OCI-M2 (cell line): ENCODE results near the gene CDH23.
"Not testable (repeated sequence)": the region's sequence is repeated elsewhere in the genome, so short reads cannot be mapped to it uniquely, and the experiment has no call there.

ENCODE experiments used
- DNase-seq: peaks from one replicate; lab custom pipeline; 2025; ENCODE audit not compliant: unreplicated experiment; lab: John Stamatoyannopoulos, UW

The CDH23 gene

DNA sequence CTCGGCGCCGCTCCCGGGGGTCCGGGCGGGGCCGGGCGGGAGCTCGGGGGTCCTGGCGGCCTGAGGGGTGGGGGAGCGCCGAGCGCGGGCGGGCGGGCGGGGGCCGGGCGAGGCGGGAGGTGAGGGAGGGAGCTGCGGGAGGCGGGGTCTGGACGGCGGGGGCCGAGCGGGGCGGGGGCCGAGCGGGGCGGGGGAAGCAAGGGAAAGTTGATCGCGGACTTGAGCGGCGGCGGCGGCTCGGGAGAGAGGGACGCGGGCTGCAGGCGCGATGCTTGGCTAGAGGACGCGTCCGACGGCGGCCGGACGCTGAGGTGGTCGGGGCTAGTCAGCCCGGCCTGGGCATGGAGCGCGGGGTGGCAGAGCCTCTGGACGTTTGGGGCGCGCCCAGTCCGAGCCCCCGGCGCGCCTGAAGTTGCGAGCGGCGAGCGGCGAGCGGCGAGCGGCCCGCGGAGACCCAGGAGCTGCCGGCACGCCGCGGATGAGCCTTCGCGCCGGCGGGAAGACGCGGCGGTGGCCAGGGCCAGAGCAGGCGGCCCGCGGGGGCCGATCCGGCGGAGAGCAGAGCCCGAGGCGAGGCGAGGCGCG is at the start of gene CDH23:
Gene CDH23, plus strand, starts transcription at position 210 of the 585 bp plus-strand sequence. CDS start 42,912 bp downstream, outside the sequence.
- DNase-seq = no peak

- DNase-seq = no peak
These were observed 48.9 kb upstream of the CDH23 start for GRCh38 chr10:71347587-71348395.

DNA sequence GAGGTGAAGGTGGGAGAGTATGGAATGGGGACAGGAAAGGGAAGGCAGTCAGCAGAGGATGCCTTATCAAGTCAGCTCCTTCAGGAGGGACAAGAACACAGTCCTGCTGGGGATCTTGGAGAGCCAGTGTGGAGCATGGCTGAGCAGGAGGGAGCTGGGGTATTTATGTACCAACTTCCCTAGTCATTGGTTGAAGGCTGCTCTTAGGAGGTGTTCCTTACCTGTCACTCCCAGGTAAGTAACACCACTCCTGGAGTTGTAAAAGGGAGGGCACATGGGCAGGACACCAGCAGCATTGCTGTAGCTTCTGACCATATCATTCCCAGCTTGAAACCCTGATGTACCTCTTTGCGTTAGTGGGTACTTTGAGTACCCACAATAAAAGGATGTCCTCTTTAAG is 47.9 kb upstream of the CDH23 start:
- no peak for DNase-seq

DNA sequence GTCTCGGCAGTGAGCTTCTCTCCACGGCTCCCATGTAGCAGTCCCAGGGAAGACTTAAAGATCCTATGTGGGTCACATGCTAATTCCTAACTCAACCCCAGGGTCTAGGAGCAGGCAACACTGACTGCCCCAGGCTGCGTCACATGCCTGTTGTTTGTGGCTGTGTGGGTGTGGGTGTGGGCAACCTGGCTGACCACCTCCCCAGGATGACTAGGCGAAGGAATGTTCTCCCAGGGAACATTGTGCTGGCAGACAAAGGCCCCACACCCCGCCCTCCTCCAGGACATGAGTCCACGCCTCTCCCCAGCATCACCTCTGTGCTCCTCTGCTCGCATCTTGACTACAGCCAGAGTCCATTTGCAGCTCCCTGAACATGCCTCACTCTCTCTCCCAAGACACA is 47.3 kb upstream of the CDH23 start:
- DNase-seq = no peak

DNA sequence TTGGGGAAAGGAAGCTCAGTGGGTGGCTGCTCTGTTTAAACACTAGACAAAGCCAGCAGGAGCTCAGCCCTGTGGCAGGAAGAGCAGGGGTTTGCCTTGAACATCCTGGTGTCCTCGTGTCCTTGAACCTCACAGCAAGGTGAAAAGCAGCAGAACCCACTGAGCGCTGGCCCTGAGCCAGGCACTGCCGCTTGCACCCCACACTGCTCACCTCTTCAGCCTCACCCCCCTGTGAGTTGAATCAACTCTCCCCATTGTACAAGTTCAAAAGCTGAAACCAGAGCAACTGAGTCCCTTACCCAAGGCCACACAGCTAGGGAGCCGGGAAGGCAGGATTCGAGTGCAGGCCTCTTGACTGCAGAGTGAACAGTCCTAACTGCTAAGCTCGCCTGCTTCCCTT is 45.6 kb upstream of the CDH23 start:
- no peak for DNase-seq

DNA sequence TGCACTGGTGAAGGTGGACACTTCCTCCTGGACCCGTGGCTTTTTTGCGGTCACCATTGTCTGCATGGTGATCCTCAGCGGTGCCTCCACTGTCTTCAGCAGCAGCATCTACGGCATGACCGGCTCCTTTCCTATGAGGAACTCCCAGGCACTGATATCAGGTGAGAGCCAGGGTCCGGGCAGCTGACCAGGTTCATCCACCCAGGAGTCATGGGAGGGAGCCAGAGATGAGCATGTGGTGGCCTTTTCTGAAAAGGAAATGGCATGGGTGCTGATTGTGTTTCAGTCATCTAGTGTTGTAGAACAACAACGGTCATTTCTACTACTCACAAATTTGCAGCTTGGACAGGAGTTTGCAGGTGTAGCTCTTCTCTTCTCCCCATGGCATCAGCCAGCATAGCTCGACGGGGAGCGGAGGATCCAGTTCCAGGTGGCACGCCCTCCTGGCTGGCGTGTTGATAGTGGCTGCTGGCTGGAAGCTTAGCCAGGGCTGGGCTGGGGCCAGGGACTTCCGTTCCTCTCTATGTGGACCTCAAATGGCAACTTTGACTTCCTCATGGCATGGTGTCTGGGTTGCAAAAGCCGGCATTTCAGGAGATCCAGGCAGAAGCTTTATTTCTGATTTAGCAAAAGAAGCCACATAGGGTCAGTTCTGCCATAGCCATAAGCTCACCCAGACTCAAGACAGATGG is 44.9 kb upstream of the CDH23 start:
- DNase-seq = no peak

DNA sequence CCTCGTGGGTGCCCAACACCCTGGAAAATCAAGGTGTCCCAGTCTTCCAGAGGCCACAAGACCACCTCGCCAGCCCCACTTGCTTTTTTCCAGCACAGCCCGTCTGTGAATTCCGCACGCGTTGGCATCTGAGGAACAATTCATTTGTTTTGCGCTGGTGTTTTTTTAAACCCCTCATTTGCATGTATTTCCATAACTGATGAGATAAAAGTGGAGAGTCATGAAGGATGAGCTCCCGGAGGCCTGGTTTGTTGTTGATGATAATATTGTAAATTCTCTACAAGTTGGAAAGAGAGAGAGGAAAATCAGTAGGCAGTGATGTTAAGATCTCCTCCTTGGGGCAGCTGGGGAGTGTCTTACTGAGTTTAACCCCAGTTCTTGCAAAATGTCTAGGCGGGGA is 43.1 kb upstream of the CDH23 start:
- no peak for DNase-seq

DNA sequence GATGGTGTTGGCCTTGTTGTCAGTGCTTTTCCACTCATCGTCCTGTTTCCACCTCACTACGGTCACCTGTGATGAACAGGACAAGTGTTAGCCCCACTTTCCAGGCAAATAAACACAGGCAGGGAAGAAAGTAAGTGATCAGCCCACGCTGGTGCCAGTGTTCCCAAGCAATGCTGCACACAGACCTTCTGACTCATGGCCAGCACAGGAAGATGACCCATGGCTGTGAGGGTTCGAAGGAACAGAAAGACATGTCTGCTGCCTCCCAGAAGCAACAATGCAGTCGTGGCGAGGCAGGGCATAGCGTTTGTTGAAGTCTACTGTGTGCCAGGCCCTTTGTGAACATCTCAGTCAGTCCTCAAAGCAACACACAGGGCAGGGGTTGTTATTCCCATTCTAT is 41.9 kb upstream of the CDH23 start:
- DNase-seq = no peak

DNA sequence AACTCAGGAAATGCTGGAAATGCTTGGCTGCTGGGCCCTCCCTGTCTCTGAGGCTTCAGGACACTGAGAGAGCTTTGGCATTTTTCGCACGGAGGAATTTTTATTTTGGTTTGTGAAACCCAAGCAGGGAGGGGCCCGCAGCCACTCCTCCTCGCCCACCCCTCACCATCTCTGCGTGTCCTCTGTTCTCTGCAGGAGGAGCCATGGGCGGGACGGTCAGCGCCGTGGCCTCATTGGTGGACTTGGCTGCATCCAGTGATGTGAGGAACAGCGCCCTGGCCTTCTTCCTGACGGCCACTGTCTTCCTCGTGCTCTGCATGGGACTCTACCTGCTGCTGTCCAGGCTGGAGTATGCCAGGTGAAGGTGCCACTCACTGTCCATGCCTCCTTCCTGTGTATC is 40.8 kb upstream of the CDH23 start:
- DNase-seq = no peak

GRCh38 chr10:71357792-71358265 is 38.9 kb upstream of the CDH23 start:
- DNase-seq = no peak

DNA sequence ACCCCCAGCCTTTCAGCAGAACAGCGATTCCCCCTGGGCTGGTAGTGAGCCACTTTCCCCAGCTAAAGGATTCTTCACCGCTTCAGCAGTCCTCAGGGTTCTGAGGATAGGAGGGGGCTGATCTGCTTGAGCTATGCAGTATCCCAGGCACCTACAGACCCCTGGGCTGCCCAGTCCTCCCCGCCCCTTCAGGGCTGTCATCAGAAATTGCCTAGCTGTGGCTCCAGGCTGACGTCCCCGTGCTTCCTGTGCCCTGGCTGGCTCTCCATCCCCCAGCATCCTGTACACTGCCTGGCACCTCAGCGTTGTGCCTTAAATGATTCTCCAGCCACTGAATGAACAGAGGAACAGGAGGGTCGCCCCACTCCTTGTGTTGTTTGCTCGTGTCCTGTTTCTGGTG is 38.4 kb upstream of the CDH23 start:
- DNase-seq = no peak

- DNase-seq = not testable (repeated sequence)
These were observed 37.8 kb upstream of the CDH23 start for GRCh38 chr10:71358906-71359305.

- DNase-seq = no peak
These were observed 37.2 kb upstream of the CDH23 start for GRCh38 chr10:71359364-71360046.

GRCh38 chr10:71360735-71361134 is 36.0 kb upstream of the CDH23 start:
- no peak for DNase-seq

- DNase-seq = no peak
These were observed 35.1 kb upstream of the CDH23 start for GRCh38 chr10:71361581-71361980.

- DNase-seq = no peak
These were observed 34.6 kb upstream of the CDH23 start for GRCh38 chr10:71362141-71362540.

DNA sequence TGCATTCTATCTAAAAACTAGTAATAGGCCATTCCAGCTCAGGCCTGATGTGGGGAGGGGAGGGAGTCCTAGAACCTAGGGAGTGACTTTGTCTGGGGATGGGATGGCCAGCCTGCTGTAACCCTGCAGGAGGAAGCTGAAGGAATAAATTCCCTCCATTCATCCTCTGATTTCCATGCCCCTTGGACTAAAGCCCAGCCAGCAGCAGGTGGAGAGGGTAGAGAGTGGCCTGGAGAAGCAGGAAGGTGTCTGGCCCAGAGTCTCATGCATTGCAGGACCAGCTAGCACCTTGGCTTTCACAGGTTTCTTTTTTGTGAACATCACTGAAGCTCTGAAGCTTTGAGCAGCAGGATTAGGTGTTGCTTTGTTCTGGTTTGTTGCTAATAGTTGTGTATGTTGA is 32.8 kb upstream of the CDH23 start:
- no peak for DNase-seq

DNA sequence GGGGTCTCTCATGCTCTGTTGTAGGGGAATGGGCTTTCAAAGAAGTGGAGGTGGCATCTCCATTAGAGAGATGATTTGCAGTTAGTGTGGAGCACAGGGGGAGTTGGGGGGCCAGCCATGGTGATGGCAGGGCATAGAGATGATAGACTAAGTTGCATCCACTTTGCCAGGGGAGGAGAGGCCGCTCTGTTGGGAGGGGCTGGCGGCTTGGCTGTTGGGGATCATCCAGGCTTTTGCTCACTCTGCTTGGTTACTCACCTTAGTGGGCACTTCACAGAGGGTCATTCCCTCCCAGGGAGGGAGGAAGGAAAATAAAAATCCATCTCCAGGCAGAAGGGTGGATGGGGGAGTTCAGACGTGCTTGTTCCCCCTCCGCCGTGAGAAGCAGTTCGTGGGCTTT is 31.4 kb upstream of the CDH23 start:
- DNase-seq = no peak

DNA sequence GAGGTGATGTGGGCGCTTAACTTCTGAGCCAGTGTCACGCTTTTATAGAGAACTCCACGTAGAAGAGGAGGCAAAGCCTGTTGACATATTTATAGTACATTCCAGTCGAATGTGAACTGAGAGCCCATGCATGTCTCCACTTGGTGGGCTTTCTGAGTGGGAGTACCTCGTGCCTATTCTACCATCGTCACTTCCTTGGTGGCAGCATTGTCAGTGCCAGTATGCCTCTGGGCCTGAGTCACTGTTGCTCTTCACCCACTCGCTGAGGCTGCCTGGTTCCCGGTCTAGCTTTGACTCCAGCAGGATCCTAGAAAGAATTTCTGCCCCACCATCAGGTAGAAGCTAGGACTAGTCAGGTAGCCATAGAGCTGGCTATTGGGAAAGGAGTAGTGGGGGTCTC is 30.0 kb upstream of the CDH23 start:
- DNase-seq = no peak

DNA sequence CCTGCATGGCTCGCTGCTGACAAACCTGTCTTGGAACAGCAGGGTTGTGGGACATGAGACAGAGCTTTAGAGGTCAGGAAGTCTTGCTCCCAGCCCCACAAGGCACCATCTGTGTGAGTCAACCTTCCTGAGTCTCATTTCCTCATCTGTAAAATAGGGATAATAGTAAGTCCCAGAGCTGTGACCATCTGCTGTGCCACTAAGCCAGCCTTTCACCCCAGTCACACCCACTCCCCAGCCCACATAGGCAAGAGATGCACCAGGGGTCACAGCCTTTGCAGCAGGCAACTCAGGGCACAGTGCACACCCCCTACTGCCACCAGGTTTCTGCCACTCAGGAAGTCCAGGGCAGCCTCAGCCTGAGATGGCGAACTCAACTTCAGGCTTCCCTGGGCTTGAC is 29.4 kb upstream of the CDH23 start:
- DNase-seq = no peak

- DNase-seq = no peak
These were observed 28.5 kb upstream of the CDH23 start for GRCh38 chr10:71368176-71368575.

GRCh38 chr10:71368643-71369042 is 28.1 kb upstream of the CDH23 start:
- DNase-seq = no peak
